ENCODE results near the gene MKRN1.
"Not testable (repeated sequence)": the region's sequence is repeated elsewhere in the genome, so short reads cannot be mapped to it uniquely, and the experiment has no call there.

MKRN1 gene

DNA sequence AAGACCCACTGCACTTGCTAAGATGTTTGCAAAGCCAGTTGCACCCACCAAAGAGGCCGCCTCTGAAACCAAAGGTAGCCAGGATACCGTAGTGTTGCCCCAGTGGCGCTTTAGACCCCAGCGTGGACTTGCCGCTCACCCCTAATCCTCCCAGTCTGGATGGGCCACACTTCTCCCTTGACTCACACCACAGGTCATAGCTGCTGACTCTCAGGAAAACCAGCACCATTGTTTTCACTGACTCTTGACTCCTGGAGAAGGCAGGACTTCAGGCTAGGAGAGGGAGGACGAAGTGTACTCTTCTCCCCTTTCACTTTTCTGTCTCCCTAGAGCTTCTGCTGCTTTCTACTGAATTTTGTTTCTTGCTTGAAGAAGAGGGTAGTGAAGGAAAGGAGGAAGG is 53.2 kb downstream of the MKRN1 start:
- no peak for DNase-seq

GRCh38 chr7:140425718-140426117 is 53.6 kb downstream of the MKRN1 start:
- DNase-seq: no peak

- DNase-seq: no peak
Measured at GRCh38 chr7:140423501-140423900, 55.8 kb downstream of the MKRN1 start.

DNA sequence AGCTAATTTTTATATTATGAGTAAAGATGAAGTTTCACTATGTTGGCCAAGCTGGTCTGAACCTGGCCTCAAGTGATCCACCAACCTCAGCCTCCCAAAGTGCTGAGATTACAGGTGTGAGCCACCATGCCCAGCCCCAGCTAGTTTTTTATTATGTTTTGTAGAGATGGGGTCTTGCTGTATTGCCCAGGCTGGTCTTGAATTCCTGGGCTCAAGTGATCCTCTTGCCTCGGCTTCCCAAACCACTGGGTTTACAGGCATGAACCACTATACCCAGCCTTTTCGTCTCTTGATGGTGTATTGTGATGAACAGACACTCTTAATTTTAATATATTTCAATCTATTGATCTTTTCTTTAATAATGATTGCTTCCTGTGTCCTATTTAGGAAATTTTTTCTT is 57.8 kb downstream of the MKRN1 start:
- DNase-seq: no peak

- no peak for DNase-seq
Measured at GRCh38 chr7:140418653-140419052, 60.7 kb downstream of the MKRN1 start.

- not testable (repeated sequence) for DNase-seq
Measured at GRCh38 chr7:140418156-140418472, 61.2 kb downstream of the MKRN1 start.

- DNase-seq: no peak
Measured at GRCh38 chr7:140417456-140418155, 61.7 kb downstream of the MKRN1 start.

- no peak for DNase-seq
Measured at GRCh38 chr7:140416560-140416959, 62.7 kb downstream of the MKRN1 start.

- not testable (repeated sequence) for DNase-seq
Measured at GRCh38 chr7:140415816-140416215, 63.5 kb downstream of the MKRN1 start.

- DNase-seq: no peak
Measured at GRCh38 chr7:140415361-140415760, 63.9 kb downstream of the MKRN1 start.

DNA sequence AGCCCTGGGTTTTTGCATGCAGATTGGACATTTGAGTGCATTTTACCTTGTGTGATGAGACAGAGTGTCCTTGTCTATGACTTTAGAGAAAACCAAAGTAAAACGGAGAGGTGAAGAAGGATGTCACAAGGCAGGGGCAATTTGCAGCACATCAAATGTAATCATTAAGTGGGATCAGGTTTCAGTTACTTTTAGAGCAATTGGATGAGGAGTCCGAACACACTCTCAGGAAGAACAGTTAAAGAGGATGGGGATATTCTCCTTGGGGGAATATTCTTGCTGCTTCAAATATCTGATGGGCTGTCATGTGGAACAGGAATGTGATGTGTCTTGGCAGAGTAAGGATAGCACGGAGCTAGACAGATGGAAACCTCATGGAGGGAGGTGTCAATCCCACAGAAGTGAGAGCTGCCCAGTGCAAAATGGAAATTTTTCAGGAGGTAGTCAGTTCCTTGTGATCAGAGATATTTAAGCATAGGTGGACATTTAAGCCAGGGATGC is 74.7 kb downstream of the MKRN1 start:
- no peak for DNase-seq

DNA sequence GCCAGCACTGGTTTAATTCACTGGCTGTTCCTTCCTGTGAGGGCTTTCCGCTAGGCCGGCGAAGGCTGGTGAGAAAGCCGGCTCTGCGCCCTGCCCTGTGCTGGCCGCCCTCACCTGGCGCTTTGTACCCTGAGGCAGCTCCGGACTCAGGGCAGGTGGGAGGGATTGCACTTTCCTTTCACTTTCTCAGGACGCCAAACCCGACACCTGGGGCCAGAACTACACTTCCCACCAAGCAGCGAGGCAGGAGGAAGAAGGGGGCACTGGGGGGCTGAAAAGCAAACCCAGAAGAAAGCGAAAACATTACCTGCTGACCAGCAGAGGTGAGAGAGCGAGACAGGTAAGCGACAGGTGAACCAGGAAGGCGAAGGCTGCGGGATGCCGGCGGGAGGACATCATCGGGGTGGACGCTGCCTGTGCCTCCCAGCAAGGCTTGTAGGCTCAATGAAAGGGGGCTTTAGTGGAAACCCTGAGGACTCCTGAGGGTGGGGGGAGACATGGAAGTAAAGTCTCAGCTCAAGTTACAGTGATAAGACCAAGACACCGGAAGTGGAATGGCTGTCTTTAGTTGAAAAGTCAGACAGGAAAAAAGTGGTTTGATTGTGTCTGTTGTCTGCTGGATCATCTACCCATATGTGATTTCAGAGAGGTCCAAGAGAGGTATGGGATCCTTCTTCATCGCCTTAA is 75.3 kb downstream of the MKRN1 start, which contains the start of gene RAB19:
Gene RAB19 (plus strand): TSS at position 181 of the 687 bp plus-strand sequence. CDS start 3,589 bp downstream, outside the sequence.
- peak; percentile 9 for DNase-seq
